ENCODE data around the gene CDH13. TPM values are rescaled to one million over a fixed set of nuclear protein-coding genes. Genes with fewer than 3 reads are reported as not detected.

Gene CDH13
- total RNA-seq, 4 donors from 2014 or later: 12.5 to 35.9 (median 22.1) TPM

DNA sequence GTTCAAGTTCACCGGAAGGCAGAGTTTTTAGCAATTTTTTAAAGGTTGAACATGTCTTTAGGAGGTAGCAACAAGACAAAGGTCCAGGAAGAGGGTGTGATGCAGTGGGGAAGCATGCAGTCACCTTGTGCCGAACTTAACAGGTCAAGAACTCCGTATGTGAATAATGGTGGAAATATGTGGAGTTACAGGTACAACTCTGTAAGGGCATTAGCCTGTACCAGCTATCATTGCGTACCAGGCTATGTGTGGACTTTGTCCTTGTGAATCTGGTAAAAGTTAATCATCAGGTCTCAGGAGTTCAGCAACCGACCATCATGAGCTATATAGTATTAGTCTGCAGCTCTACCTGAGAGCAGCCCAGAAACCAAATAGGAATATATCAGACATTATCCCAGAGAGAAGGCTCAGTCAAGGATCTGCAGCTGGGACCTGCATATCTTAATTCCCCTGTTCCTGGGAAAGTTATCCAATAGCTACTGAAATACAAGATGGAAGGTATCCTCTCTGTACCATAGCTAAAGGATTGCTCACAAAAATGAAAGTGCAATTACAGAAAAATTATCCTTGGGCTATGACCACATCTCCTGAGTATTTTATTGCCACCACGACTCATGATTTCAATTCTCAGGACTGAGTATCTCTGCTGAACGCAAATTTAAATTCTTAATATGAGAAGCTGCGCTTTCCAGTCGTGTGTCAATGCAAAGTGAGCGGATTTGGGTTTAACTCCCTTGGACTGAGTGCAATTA is 469.3 kb downstream of the CDH13 start:
- TF ChIP-seq, protein P1, sequence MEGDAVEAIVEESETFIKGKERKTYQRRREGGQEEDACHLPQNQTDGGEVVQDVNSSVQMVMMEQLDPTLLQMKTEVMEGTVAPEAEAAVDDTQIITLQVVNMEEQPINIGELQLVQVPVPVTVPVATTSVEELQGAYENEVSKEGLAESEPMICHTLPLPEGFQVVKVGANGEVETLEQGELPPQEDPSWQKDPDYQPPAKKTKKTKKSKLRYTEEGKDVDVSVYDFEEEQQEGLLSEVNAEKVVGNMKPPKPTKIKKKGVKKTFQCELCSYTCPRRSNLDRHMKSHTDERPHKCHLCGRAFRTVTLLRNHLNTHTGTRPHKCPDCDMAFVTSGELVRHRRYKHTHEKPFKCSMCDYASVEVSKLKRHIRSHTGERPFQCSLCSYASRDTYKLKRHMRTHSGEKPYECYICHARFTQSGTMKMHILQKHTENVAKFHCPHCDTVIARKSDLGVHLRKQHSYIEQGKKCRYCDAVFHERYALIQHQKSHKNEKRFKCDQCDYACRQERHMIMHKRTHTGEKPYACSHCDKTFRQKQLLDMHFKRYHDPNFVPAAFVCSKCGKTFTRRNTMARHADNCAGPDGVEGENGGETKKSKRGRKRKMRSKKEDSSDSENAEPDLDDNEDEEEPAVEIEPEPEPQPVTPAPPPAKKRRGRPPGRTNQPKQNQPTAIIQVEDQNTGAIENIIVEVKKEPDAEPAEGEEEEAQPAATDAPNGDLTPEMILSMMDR (IDR thresholded peaks at IDR 0.05): no peak
- no peak for DNase-seq (ENCODE audit: low spot score)
- ATAC-seq (ENCODE audit: low FRiP score): no peak

- no peak for DNase-seq (ENCODE audit: low spot score)
- no peak for ATAC-seq (ENCODE audit: low FRiP score)
These were observed 471.8 kb downstream of the CDH13 start for GRCh38 chr16:83098536-83098935.

GRCh38 chr16:83100679-83101078 is 473.9 kb downstream of the CDH13 start:
- ATAC-seq (ENCODE audit: low FRiP score) (no peak), DNase-seq (ENCODE audit: low spot score) (no peak)
- TF ChIP-seq, protein P1 (IDR thresholded peaks at IDR 0.05): no peak

More at GRCh38 chr16:83098536-83098935, 471.8 kb downstream of the CDH13 start:
- TF ChIP-seq, protein P1 (IDR thresholded peaks at IDR 0.05): no peak

- DNase-seq (ENCODE audit: low spot score) (no peak), ATAC-seq (ENCODE audit: low FRiP score) (no peak)
- TF ChIP-seq, protein P1 (IDR thresholded peaks at IDR 0.05): no peak
These were observed 475.6 kb downstream of the CDH13 start for GRCh38 chr16:83102336-83102735.

DNA sequence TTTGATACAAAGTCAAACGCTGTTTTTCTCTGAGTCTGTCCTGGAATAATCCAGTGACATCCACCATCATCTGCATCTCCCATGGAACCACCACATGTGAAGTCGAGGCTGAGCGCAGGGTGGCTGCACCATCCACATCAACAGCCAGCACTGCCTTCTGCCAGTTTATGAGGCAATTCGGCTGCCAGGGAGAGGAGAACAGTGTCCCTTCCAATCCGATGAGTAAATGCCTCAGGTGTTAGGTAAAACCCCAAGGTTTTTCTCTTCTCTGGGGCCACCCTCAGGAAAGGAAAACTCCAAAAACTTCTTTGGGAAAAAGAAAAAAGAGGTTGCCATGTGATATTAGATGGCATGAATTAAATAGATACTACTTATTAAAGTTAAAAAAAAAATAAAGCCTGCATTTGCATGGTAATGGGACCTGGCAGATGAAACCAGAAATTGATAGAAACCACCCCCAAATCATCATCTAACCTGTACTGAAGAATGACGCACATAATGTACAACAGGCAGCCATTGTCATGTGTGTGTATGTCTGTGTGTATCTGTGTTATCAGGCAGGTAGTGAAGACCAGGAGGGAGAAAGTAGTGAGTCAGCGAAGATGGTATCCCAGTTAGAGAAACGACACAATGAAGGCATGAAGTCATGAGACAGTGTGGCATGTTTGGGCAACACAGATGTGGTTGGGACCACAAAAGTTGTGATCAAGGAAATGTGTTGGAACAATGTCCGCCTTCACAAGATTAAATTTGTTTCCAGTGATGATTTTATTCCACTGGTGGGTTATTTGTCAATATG is 478.7 kb downstream of the CDH13 start:
- ATAC-seq (ENCODE audit: low FRiP score): no peak
- DNase-seq (ENCODE audit: low spot score): no peak
- TF ChIP-seq, protein P1 (IDR thresholded peaks at IDR 0.05): no peak

GRCh38 chr16:83109490-83110125 is 482.8 kb downstream of the CDH13 start:
- TF ChIP-seq, protein P1 (IDR thresholded peaks at IDR 0.05): no peak
- DNase-seq (ENCODE audit: low spot score) (no peak), ATAC-seq (ENCODE audit: low FRiP score) (no peak)
